IMR-90 (cell line): ENCODE results near the gene BLTP1. TPM values are rescaled to one million over a fixed set of nuclear protein-coding genes. Genes with fewer than 3 reads are reported as not detected.

Source experiments
- ATAC-seq: fragments of 200-7000 bp; cut with Tn5 transposase; 2 replicates; pipeline ENCODE4 v1.9.1; 2020; ENCODE audit warnings: low read depth, mild to moderate bottlenecking, moderate library complexity
- BruUV-seq: library from RNA; stranded (reverse); fragments of 400-500 nt; replicated peaks from 2 replicates; lab custom pipeline; 2021; lab: Mats Ljungman, UMichigan
- CTCF ChIA-PET: fragments of 300-600 bp; formaldehyde crosslinking; extraction: SDS; loops from one replicate; lab custom pipeline; 2021; ENCODE audit warnings: antibody characterized with exemption; lab: Yijun Ruan, JAX
- POLR2A ChIA-PET: fragments of 300-600 bp; sonication (Branson Sonifier 250); formaldehyde crosslinking; loops from one replicate; lab custom pipeline; 2022; ENCODE audit warnings: antibody characterized with exemption; ENCODE audit not compliant: unreplicated experiment; lab: Charles Lee
- DNase-seq: peaks from one replicate; pipeline ENCODE4 v3.0.0; 2013
- H2AFZ ChIP-seq: replicated peaks from 2 replicates; pipeline ENCODE3; 2013; ENCODE audit warnings: low read length, mild to moderate bottlenecking; ENCODE audit not compliant: poor library complexity
- H2AK5ac ChIP-seq: 2 replicates; pipeline ENCODE4 v1.6.1; 2013; ENCODE audit warnings: low read depth, low read length, inconsistent platforms
- H2AK9ac ChIP-seq: replicated peaks from 2 replicates; pipeline ENCODE3; 2013; ENCODE audit warnings: mild to moderate bottlenecking, low read depth, low read length, moderate library complexity; ENCODE audit not compliant: poor library complexity
- H2BK120ac ChIP-seq: 2 replicates; pipeline ENCODE4 v1.6.1; 2013; ENCODE audit warnings: low read depth, low read length, inconsistent platforms
- H2BK15ac ChIP-seq: 3 replicates; pipeline ENCODE4 v1.6.1; 2013; ENCODE audit warnings: low read depth, low read length, inconsistent platforms
- H2BK20ac ChIP-seq: 2 replicates; pipeline ENCODE4 v1.6.1; 2013; ENCODE audit warnings: low read depth, mild to moderate bottlenecking, inconsistent platforms, low read length, moderate library complexity
- H2BK5ac ChIP-seq: 2 replicates; pipeline ENCODE4 v1.6.1; 2013; ENCODE audit warnings: mild to moderate bottlenecking, low read depth, low read length, inconsistent platforms; ENCODE audit not compliant: poor library complexity, severe bottlenecking
- H3K14ac ChIP-seq: replicated peaks from 2 replicates; pipeline ENCODE4 v1.6.1; 2013; ENCODE audit warnings: low read depth, low read length, inconsistent platforms
- H3K18ac ChIP-seq: 2 replicates; pipeline ENCODE4 v1.6.1; 2013; ENCODE audit warnings: low read depth, low read length, control low read depth
- H3K23ac ChIP-seq: 2 replicates; pipeline ENCODE4 v1.6.1; 2013; ENCODE audit warnings: low read depth, low read length, inconsistent platforms
- H3K27ac ChIP-seq: 2 replicates; pipeline ENCODE4 v1.5.1; 2013; ENCODE audit warnings: mild to moderate bottlenecking, control low read depth, low read length; ENCODE audit not compliant: insufficient read depth
- H3K27me3 ChIP-seq: 2 replicates; pipeline ENCODE4 v1.6.1; 2013; ENCODE audit warnings: low read length; ENCODE audit not compliant: control insufficient read depth, insufficient read depth
- H3K36me3 ChIP-seq: 2 replicates; pipeline ENCODE4 v1.6.1; 2013; ENCODE audit warnings: low read length, mixed read lengths; ENCODE audit not compliant: control insufficient read depth, insufficient read depth
- H3K4ac ChIP-seq: 2 replicates; pipeline ENCODE4 v1.6.1; 2013; ENCODE audit warnings: low read depth, low read length, inconsistent platforms
- H3K4me1 ChIP-seq: 2 replicates; pipeline ENCODE4 v1.6.1; 2013; ENCODE audit warnings: low read length, mixed read lengths; ENCODE audit not compliant: control insufficient read depth, insufficient read depth
- H3K4me2 ChIP-seq: 2 replicates; pipeline ENCODE4 v1.6.1; 2013; ENCODE audit warnings: low read depth, mild to moderate bottlenecking, control low read depth, low read length, moderate library complexity
- H3K4me3 ChIP-seq: 2 replicates; pipeline ENCODE4 v1.5.1; 2013; ENCODE audit warnings: low read depth, mild to moderate bottlenecking, control low read depth, low read length, moderate library complexity; ENCODE audit not compliant: insufficient read depth
- H3K56ac ChIP-seq: 2 replicates; pipeline ENCODE4 v1.6.1; 2013; ENCODE audit warnings: low read length, inconsistent platforms; ENCODE audit not compliant: insufficient read depth; ENCODE audit errors: extremely low read depth
- H3K79me1 ChIP-seq, 2 experiments: 2 replicates each; pipeline ENCODE4 v1.6.1; 2013; ENCODE audit warnings: low read length in 2 of 2, inconsistent platforms in 1 of 2, low read depth in 1 of 2
- H3K9ac ChIP-seq: 2 replicates; pipeline ENCODE4 v1.6.1; 2013; ENCODE audit warnings: low read depth, low read length, control low read depth
- H3K9me1 ChIP-seq: 2 replicates; pipeline ENCODE4 v1.6.1; 2013; ENCODE audit warnings: low read length, inconsistent platforms; ENCODE audit not compliant: insufficient read depth
- H3K9me3 ChIP-seq: 2 replicates; pipeline ENCODE4 v1.6.1; 2013; ENCODE audit warnings: low read length; ENCODE audit not compliant: control insufficient read depth, insufficient read depth
- H4K20me1 ChIP-seq: 2 replicates; pipeline ENCODE4 v1.6.1; 2013; ENCODE audit warnings: low read length, inconsistent platforms; ENCODE audit not compliant: insufficient read depth
- H4K5ac ChIP-seq: 2 replicates; pipeline ENCODE4 v1.6.1; 2013; ENCODE audit warnings: mild to moderate bottlenecking, low read depth, low read length, control low read depth
- H4K8ac ChIP-seq, 2 experiments: 2 replicates each; pipeline ENCODE4 v1.6.1; 2013; ENCODE audit warnings: low read depth in 2 of 2, low read length in 2 of 2, control low read depth in 1 of 2, inconsistent platforms in 1 of 2
- H4K91ac ChIP-seq: 2 replicates; pipeline ENCODE4 v1.6.1; 2013; ENCODE audit warnings: low read depth, low read length, inconsistent platforms; ENCODE audit not compliant: insufficient read depth
- MAFK ChIP-seq: IDR thresholded peaks from 2 replicates; pipeline ENCODE4 v1.6.1; 2012; ENCODE audit warnings: low read depth, low read length, improper control_type of control experiment
- NFE2L2 ChIP-seq: fragments of 150-350 bp; IDR thresholded peaks from 2 replicates; pipeline ENCODE4 v1.6.1; 2016; ENCODE audit warnings: low read depth, mild to moderate bottlenecking, low read length
- RFX5 ChIP-seq: IDR thresholded peaks from 2 replicates; pipeline ENCODE4 v1.8.0; 2012; ENCODE audit warnings: low read depth, mild to moderate bottlenecking, low read length, moderate library complexity
- WGBS, 2 experiments: methylation state at CpG; one replicate each; pipeline versions ENCODE4 v1.1.5 to v1.1.7; 2013; ENCODE audit warnings: missing lambda C conversion rate in 2 of 2; ENCODE audit not compliant: insufficient read length in 1 of 2; ENCODE audit errors: extremely low coverage in 2 of 2; 5-methylcytosine and 5-hydroxymethylcytosine counted together
- dilution Hi-C: fragments of 300-500 bp; cut with HindIII; formaldehyde crosslinking; loops from one replicate; pipeline ENCODE4 v1.14.3; 2018; ENCODE audit warnings: low sequenced_read_pairs; ENCODE audit not compliant: unreplicated experiment
- in situ Hi-C: fragments of 300-500 bp; cut with MboI; formaldehyde crosslinking; loops from 3 replicates; pipeline ENCODE4 v1.14.3; 2019; ENCODE audit warnings: low sequenced_read_pairs, inconsistent platforms, mixed read lengths
- intact Hi-C: fragments of 100-400 bp; cut with micrococcal nuclease; formaldehyde crosslinking; loops from 2 replicates; pipeline ENCODE4 v1.10.0; 2022
- polyA plus RNA-seq, 3 experiments: library from polyadenylated mRNA; depleted of rRNA; stranded (reverse); fragments of >200 nt; gene quantifications; 2 replicates each; pipeline ENCODE4 v1.2.3, GENCODE V29; 2012; ENCODE audit warnings: low replicate concordance in 1 of 3
- total RNA-seq: library from RNA; depleted of rRNA; stranded (reverse); fragments of >200 nt; gene quantifications from 2 replicates; pipeline ENCODE4 v1.2.3, GENCODE V29; 2012

Gene BLTP1
- total and polyA plus RNA-seq, 2 of the 4 experiments (the other 2 are of a cell fraction) = 18.9 to 92.7 TPM

DNA sequence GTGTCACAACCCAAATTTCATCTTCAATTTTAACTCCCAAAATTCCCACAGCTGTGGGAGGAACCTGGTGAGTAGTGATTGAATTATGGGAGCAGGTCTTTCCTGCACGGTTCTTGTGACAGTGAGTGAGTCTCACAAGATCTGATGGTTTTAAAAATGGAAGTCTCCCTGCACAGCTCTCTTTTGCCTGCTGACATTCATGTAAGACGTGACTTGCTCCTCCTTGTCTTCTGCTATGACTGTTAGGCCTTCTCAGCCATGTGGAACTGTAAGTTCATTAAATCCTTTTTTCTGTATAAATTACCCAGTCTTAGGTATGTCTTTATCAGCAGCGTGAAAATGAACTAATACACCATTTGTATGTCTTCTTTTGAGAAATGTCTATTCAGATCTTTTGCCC, 13.0 kb upstream of the BLTP1 start:
- Histone ChIP-seq H4K8ac (no peak overlapping the region), H2AK9ac (no peak overlapping the region), H3K14ac (no peak overlapping the region), H3K27ac (no peak overlapping the region), H4K5ac (no peak overlapping the region), H3K27me3 (no peaks in the 10 kb centered on the region), H2AK5ac (no peak overlapping the region), H3K23ac (no peak overlapping the region), H3K9ac (no peak overlapping the region), H3K36me3 (no peaks in the 10 kb centered on the region), H4K91ac (no peak overlapping the region), H3K4me1 (no peaks in the 10 kb centered on the region), H4K20me1 (no peaks in the 10 kb centered on the region), H3K9me3 (no peaks in the 10 kb centered on the region), H2BK20ac (no peak overlapping the region), H3K79me1 (no peaks in the 10 kb centered on the region), H3K4me2 (no peak overlapping the region), H3K4ac (no peak overlapping the region), H2BK5ac (no peak overlapping the region), H3K4me3 (no peak overlapping the region), H3K56ac (no peak overlapping the region), H3K18ac (no peak overlapping the region), H2AFZ (no peak overlapping the region), H2BK120ac (no peak overlapping the region), H3K9me1 (no peaks in the 10 kb centered on the region), H2BK15ac (no peak overlapping the region)
- dilution Hi-C loops (no loop called here), in situ Hi-C loops (no loop called here), intact Hi-C loops (no loop called here)
- CTCF ChIA-PET = no interaction called here
- ATAC-seq (no peak), DNase-seq (no peak)
- no CpG with 5 or more reads among the region's 3 CpGs for WGBS, 2 experiments
- TF ChIP-seq RFX5 = no peak
- no peak for TF ChIP-seq MAFK
- no peak for TF ChIP-seq NFE2L2
- POLR2A ChIA-PET = no interaction called here
- BruUV-seq = no TSS peak
